PC-9 (cell line): ENCODE results near the gene C1R. TPM values are rescaled to one million over a fixed set of nuclear protein-coding genes. Genes with fewer than 3 reads are reported as not detected.

Source experiments
- BruUV-seq: library from RNA; stranded (reverse); fragments of 400-500 nt; replicated peaks from 2 replicates; lab custom pipeline; 2021; lab: Mats Ljungman, UMichigan
- CTCF ChIA-PET: fragments of 300-600 bp; sonication (Branson Sonifier 250); formaldehyde crosslinking; loops from one replicate; lab custom pipeline; 2022; ENCODE audit warnings: antibody characterized with exemption; lab: Charles Lee
- POLR2A ChIA-PET: fragments of 300-600 bp; sonication (Branson Sonifier 250); formaldehyde crosslinking; loops from one replicate; lab custom pipeline; 2022; ENCODE audit warnings: antibody characterized with exemption; ENCODE audit not compliant: unreplicated experiment; lab: Charles Lee
- DNase-seq, 2 experiments: peaks; one replicate each; pipeline versions ENCODE4 v3.0.0 to v3.0.0-alpha.2; 2015 to 2022; ENCODE audit warnings: mixed read lengths in 1 of 2
- H2AFZ ChIP-seq: fragments of 200-600 bp; sonication (generic); 2 replicates; pipeline ENCODE4 v1.8.1; 2017; ENCODE audit warnings: antibody characterized with exemption
- H3F3A ChIP-seq: fragments of 200-600 bp; sonication (generic); 2 replicates; pipeline ENCODE4 v1.8.1; 2017; ENCODE audit warnings: antibody characterized with exemption, mild to moderate bottlenecking, low read depth; ENCODE audit not compliant: insufficient read depth
- H3K27ac ChIP-seq: fragments of 200-600 bp; sonication (generic); 2 replicates; pipeline ENCODE4 v1.6.1; 2016; ENCODE audit warnings: mixed run types
- H3K27me3 ChIP-seq: fragments of 200-600 bp; sonication (generic); 2 replicates; pipeline ENCODE4 v1.6.1; 2016; ENCODE audit warnings: low read depth, mixed run types; ENCODE audit not compliant: insufficient read depth
- H3K36me3 ChIP-seq: fragments of 200-600 bp; sonication (generic); 2 replicates; pipeline ENCODE4 v1.6.1; 2016; ENCODE audit warnings: low read depth, mixed run types
- H3K4me1 ChIP-seq: fragments of 200-600 bp; sonication (generic); replicated peaks from 2 replicates; pipeline ENCODE4 v1.6.1; 2016; ENCODE audit warnings: mixed run types; ENCODE audit not compliant: insufficient read depth
- H3K4me2 ChIP-seq: fragments of 200-600 bp; sonication (generic); 2 replicates; pipeline ENCODE4 v1.6.1; 2017; ENCODE audit warnings: mixed run types
- H3K4me3 ChIP-seq: fragments of 200-600 bp; sonication (generic); 2 replicates; pipeline ENCODE4 v1.6.1; 2016; ENCODE audit warnings: mixed run types
- H3K79me2 ChIP-seq: fragments of 200-600 bp; sonication (generic); 2 replicates; pipeline ENCODE4 v1.6.1; 2017; ENCODE audit warnings: low read depth, mixed run types
- H3K9me2 ChIP-seq: fragments of 200-600 bp; sonication (generic); 2 replicates; pipeline ENCODE4 v1.8.1; 2017; ENCODE audit warnings: mild to moderate bottlenecking; ENCODE audit not compliant: insufficient read depth
- H3K9me3 ChIP-seq: fragments of 200-600 bp; sonication (generic); 2 replicates; pipeline ENCODE4 v1.8.1; 2016; ENCODE audit warnings: low read depth; ENCODE audit not compliant: insufficient read depth
- H4K20me1 ChIP-seq: fragments of 200-600 bp; sonication (generic); 2 replicates; pipeline ENCODE4 v1.8.1; 2017; ENCODE audit not compliant: insufficient read depth
- EZH2 ChIP-seq: fragments of 200-600 bp; sonication (generic); IDR thresholded peaks from 2 replicates; pipeline ENCODE4 v1.8.0; 2017; ENCODE audit warnings: antibody characterized with exemption, low read depth
- intact Hi-C: fragments of 100-400 bp; cut with micrococcal nuclease; formaldehyde crosslinking; loops from one replicate; pipeline ENCODE4 v1.10.0; 2022; ENCODE audit not compliant: unreplicated experiment
- total RNA-seq: library from RNA; stranded (reverse); gene quantifications from 2 replicates; pipeline ENCODE4 v1.2.3, GENCODE V29; 2021
- TF ChIP-seq, protein P1 (sequence below): fragments of 200-600 bp; sonication (generic); conservative IDR thresholded peaks from 2 replicates; pipeline ENCODE4 v1.6.1; 2017; ENCODE audit warnings: mixed run types, antibody characterized with exemption, mild to moderate bottlenecking, moderate library complexity

Gene C1R
- total RNA-seq, 1 experiment from 2014 or later = 24.0 TPM

DNA sequence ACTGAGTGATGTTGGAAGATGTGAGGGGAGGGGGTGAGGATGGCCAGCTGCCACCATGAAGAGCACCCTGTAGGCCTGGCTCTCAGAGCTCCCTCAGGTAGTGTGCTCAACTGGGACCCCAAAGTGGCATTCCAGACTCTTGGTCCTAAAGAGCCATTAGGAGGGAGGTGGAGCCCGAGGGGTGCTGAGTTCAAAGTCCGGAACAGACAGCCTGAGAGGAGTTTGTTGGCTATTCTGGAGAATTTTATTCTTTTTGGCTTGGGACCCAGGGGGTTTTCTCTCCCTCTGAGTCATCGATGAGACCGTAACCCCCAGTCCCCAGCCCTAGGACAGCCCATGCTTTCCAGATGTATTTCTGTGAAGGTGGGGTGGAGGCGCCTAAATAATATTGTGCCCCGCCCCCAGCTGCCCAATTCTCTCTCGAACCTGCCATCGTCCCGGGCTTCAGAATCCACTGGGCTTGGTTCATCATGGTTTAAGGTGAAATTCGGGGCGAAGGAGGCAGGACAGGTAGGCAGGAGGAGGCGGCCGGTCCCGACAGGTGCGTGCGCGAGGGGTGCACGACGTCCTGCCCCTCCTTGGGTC is 37.1 kb upstream of the C1R start:
- Histone ChIP-seq H4K20me1 (no peaks in the 10 kb centered on the region), H3K4me3 (peak overlapping the region; percentile 66), H3K36me3 (no peaks in the 10 kb centered on the region; the same call in 1 of the 2 replicates), H3K9me3 (no peaks in the 10 kb centered on the region), H3K79me2 (peaks cover 5% of the 10 kb centered on the region; the same call in 1 of the 2 replicates), H3K4me2 (peak overlapping the region; percentile 98), H3K27me3 (no peaks in the 10 kb centered on the region), H2AFZ (peak overlapping the region; percentile 82), H3K4me1 (peaks cover 19% of the 10 kb centered on the region), H3K9me2 (no peaks in the 10 kb centered on the region), H3K27ac (no peak overlapping the region), H3F3A (peaks cover 6% of the 10 kb centered on the region; the same call in 1 of the 2 replicates)
- no peak for DNase-seq
- TF ChIP-seq, protein P1, sequence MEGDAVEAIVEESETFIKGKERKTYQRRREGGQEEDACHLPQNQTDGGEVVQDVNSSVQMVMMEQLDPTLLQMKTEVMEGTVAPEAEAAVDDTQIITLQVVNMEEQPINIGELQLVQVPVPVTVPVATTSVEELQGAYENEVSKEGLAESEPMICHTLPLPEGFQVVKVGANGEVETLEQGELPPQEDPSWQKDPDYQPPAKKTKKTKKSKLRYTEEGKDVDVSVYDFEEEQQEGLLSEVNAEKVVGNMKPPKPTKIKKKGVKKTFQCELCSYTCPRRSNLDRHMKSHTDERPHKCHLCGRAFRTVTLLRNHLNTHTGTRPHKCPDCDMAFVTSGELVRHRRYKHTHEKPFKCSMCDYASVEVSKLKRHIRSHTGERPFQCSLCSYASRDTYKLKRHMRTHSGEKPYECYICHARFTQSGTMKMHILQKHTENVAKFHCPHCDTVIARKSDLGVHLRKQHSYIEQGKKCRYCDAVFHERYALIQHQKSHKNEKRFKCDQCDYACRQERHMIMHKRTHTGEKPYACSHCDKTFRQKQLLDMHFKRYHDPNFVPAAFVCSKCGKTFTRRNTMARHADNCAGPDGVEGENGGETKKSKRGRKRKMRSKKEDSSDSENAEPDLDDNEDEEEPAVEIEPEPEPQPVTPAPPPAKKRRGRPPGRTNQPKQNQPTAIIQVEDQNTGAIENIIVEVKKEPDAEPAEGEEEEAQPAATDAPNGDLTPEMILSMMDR = no peak
- TF ChIP-seq EZH2 = no peak
- ChIA-PET POLR2A (interaction anchor here (0.6 to 0.7 kb wide), 3 partner anchors 248 to 490 kb away, joined by 10 to 20 read pairs (median 15); no protein-coding TSS in a partner anchor), CTCF (interaction anchor here (0.7 kb wide), 1 partner anchor 203 kb away, joined by 4 read pairs; no protein-coding TSS in a partner anchor)
- BruUV-seq = TSS peak; percentile 75
- intact Hi-C loops = no loop called here

DNA sequence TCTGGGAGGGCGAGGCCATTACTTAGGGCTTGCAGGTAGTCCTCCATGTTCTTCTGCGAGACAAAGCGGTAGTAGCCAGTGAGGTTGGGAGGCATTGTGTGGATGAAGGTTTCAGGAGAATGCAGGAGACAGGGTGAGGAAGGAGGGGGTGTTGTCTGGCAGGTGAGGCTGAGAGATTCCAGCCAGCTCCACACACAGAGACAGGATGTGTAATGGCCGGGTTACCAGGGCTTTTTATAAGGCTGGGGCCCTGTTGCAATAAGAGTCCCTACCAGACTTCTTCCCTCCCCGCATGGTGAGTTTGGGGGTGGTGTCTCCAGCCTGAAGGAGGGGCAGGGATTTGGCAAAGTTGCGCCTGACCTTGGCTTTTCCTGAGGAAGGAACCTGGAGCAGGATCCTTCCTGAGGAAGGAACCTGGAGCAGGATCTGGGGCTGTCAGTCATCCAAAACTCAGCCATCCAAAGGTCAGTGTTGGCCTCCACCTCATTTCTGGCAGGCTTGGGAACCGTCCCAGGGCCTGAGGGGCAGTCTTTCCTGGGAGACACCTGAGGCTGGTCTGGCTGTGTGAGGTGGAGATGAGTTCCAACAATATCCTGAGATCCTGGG is 36.5 kb upstream of the C1R start, which contains the start of gene RBP5:
TSS of gene RBP5 (minus strand) at position 209 of the 606 bp plus-strand sequence. CDS start at position 95, 114 bp downstream.
- Histone ChIP-seq H3K79me2 (peaks cover 5% of the 10 kb centered on the region; the same call in 1 of the 2 replicates), H4K20me1 (no peaks in the 10 kb centered on the region), H3K9me3 (no peaks in the 10 kb centered on the region), H3F3A (peaks cover 6% of the 10 kb centered on the region; the same call in 1 of the 2 replicates), H3K4me1 (peaks cover 19% of the 10 kb centered on the region), H3K27ac (no peak within 1 kb of the TSS), H3K4me3 (peak within 1 kb of the TSS; percentile 66), H3K27me3 (no peaks in the 10 kb centered on the region), H2AFZ (peak within 1 kb of the TSS; percentile 82), H3K9me2 (no peaks in the 10 kb centered on the region), H3K36me3 (no peaks in the 10 kb centered on the region), H3K4me2 (peak within 1 kb of the TSS; percentile 98)
- DNase-seq = no peak
- intact Hi-C loops = no loop called here
- TF ChIP-seq, protein P1 = no peak
- no peak for TF ChIP-seq EZH2
- no TSS peak for BruUV-seq
- POLR2A ChIA-PET = no interaction called here
- CTCF ChIA-PET = no interaction called here

DNA sequence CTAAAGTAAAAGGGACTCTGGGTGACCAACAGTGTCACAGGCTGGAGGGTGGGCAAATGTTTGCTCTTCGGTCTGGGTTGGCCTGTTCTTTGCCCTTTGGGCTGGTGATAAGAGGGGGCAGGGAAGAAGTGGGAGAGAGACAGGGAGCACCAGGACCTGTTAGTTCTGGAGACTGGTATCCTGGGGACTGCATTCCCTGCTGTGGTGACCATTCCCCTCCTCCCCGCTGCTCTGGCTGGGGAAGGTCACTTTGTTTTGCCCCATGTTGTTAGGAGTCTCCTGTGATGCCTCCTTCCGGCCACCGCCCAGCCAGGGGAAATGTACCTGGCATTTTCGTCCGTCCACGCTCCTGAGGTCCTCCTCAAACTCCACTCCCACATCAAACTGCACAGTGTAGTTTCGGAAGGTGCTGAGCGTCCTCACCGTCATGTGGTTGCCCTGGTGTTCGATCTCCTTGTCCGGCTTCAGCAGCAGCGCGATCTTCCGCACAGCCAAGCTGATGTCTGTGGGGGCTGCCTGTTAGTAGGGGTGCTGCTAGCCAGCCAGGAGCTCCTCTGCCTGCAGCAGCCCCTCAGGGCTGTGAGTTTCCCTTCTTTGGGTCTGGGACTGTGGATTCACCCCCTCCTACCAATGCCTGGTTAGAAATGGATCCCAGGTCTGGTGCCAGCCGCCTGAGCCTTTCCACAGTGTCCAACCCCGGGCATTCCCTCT is 35.8 kb upstream of the C1R start:
- Histone ChIP-seq H3K9me2 (no peaks in the 10 kb centered on the region), H2AFZ (no peak overlapping the region), H3K27ac (no peak overlapping the region), H3K4me3 (no peak overlapping the region), H3K36me3 (no peaks in the 10 kb centered on the region), H3K4me1 (peaks cover 19% of the 10 kb centered on the region), H3K4me2 (no peak overlapping the region), H3K27me3 (no peaks in the 10 kb centered on the region), H4K20me1 (no peaks in the 10 kb centered on the region), H3K79me2 (peaks cover 5% of the 10 kb centered on the region; the same call in 1 of the 2 replicates), H3F3A (peaks cover 6% of the 10 kb centered on the region; the same call in 1 of the 2 replicates), H3K9me3 (no peaks in the 10 kb centered on the region)
- no peak for DNase-seq
- CTCF ChIA-PET = interaction anchor here (0.6 kb wide), 1 partner anchor 24 kb away, joined by 11 read pairs; no protein-coding TSS in a partner anchor
- intact Hi-C loops = no loop called here
- POLR2A ChIA-PET = no interaction called here
- TF ChIP-seq EZH2 = no peak
- TF ChIP-seq, protein P1 = no peak
- no TSS peak for BruUV-seq
